ENCODE data around the gene SNX21.
A peak's percentile ranks its signal among the peaks of the same experiment; 100 is the strongest.

Gene SNX21

DNA sequence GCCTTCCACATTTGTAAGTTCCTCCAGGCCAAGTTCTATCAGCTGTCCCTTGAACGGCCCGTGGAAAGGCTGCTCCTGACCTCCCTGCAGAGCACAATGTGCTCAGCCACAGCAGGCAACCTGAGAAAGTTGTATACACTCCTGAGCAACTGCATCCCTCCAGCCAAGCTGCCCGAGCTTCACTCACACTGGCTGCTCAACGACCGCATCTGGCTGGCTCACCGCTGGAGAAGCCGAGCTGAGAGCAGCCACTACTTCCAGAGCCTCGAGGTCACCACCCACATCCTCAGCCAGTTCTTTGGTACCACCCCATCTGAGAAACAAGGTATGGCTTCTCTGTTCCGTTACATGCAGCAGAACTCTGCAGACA is 49.5 kb downstream of the SNX21 start:
- no peak for DNase-seq

DNA sequence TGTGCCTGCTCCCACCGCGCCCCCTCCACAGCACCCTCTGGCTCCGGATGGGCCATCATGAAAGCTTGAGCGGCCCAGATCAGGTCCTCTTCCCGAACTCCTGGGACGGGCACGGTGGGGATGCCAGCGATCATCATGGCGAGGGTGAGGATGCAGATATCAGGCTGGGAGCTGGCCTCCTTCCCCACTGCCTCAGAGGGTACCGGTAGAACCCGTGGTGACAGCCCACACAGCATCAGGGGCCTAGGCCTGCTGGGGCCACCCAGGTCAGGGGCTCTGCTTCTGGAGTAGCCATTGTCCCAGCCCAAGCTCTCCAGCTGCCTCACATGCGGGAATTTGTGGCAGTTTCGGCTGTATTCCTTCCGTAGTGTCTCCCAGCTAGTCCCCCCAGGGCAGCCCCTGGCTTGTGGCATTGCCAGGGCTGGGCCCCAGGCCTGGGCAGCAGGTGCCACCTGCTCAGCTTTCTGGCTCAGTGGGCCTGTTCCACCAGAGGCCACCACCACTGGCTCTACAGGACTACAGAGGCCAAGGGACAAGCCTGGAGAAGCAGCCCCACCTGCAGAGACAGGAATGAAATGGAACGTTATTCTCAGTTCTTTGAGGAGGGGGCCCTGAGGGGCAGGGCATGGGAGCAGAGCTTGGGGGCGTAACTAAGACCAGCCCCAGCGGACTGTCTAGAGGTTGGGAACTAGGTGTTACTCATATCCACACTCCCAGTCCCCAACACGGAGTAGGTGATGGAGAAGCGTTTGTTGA is 53.2 kb downstream of the SNX21 start:
- DNase-seq, result no peak

DNA sequence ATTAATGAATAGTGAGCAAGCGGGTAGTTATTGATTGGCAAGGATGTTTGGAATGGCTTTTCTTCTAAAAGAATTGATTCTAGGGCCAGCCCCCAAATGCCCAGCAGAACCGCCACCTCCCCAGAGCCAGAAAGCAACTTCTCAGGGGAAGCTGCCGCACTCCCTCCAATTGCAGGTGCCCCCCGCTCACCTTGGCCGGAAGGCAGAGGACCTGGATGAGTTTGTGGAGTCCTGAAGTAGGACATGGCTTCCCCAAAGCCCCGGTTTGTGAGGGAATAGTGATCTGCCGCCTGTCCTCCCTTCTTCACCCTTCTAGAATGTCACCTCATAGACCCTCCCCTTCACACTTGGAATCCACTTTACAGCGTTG is 53.7 kb downstream of the SNX21 start, which contains the start of gene SPATA25:
Gene SPATA25, minus strand, starts transcription at position 277 of the 370 bp plus-strand sequence. Its CDS starts 32 bp downstream, at position 245.
- no peak for DNase-seq

DNA sequence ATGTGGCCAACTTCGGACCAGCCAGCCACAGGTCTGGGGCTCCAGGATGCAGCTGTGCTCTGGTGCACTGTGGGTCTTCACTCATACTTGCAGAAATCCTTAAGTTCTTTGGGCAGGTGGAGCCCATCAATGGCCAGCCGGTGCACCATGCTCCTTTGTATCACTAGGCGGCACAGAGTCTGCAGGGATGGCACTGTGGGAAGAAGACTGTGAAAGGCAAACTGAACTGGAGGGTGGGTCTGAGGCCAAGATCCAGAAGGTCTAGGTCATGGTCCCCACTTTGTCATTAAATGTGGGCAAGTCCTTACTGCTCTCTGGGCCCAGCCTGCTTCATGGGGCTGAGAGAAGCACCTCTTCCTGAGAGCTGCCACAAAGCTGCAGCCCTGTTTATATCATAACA is 55.1 kb downstream of the SNX21 start:
- no peak for DNase-seq

DNA sequence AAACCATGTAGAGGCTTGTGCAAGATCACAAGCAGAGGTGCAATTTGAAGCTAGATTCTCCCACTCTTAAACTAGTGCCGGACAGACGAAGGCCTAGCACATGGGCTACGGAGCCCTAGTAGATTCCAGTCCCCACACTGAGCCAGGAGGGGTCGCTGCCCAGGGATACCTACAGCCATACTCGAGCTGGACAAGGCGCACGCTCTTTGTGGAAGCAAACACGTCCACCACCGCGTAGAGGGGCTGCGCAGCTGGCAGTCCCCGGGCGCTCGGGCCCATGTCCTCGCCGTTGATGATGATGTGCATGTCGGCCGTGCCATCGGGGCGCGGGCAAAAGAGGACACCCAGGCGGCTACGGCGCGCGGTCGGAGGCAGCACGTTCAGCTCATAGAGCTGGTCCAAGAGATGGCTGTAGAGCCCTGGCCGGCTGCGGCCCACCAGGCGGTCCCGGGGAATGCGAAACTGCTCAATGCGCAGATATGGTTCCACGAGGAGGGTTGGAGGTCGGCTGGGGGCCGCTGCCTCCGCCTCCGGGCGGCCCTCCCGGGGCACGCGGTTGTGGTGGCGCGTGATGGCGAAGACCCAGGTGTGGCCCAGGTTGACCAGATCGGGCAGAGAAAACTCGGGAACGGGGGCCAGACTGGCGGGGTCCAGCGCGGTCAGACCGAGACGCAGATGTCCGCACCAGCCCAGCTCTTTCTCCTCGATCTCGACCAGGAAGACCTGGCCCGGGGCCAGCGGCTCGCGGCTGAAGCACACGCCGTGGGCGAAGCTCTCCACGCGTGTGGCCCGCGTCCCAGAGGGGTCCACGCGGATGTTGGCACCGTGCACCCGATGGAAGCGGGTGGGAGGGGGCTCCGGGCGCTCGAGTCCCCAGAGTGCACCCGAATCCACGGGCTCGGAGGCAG is 56.7 kb downstream of the SNX21 start:
- peak; percentile 47 for DNase-seq

DNA sequence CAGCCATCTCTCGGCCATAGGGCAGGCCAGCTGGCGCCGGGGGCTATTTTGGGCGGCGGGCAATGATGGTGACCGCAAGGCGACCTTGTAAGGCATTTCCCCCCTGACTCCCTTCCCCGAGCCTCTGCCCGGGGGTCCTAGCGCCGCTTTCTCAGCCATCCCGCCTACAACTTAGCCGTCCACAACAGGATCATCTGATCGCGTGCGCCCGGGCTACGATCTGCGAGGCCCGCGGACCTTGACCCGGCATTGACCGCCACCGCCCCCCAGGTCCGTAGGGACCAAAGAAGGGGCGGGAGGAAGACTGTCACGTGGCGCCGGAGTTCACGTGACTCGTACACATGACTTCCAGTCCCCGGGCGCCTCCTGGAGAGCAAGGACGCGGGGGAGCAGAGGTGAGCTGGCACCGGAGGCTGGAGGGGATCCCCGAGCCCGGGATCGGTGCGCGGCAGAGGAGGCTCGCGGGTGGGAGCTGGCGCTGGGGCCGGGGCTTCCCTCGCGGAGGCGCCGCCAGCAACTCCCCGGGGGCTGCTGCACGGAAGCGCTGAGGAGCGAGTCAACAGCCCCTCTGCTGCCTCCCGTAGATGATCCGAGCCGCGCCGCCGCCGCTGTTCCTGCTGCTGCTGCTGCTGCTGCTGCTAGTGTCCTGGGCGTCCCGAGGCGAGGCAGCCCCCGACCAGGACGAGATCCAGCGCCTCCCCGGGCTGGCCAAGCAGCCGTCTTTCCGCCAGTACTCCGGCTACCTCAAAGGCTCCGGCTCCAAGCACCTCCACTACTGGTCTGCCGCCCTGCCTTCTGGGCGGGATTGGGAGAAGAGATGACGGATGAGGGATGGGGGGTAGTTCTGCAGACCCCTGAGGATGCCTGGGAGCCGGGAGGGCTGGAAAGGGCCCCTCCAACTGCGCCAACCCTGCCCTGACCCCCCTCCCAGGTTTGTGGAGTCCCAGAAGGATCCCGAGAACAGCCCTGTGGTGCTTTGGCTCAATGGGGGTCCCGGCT is 57.7 kb downstream of the SNX21 start, which contains the start of the genes CTSA and NEURL2:
Gene CTSA, plus strand, starts transcription at position 351 of the 999 bp plus-strand sequence. Its CDS starts 234 bp downstream, at position 585.
Gene NEURL2, minus strand, starts transcription at position 224 of the 999 bp plus-strand sequence. Its CDS starts 217 bp downstream, at position 7.
- DNase-seq, result peak; percentile 88

DNA sequence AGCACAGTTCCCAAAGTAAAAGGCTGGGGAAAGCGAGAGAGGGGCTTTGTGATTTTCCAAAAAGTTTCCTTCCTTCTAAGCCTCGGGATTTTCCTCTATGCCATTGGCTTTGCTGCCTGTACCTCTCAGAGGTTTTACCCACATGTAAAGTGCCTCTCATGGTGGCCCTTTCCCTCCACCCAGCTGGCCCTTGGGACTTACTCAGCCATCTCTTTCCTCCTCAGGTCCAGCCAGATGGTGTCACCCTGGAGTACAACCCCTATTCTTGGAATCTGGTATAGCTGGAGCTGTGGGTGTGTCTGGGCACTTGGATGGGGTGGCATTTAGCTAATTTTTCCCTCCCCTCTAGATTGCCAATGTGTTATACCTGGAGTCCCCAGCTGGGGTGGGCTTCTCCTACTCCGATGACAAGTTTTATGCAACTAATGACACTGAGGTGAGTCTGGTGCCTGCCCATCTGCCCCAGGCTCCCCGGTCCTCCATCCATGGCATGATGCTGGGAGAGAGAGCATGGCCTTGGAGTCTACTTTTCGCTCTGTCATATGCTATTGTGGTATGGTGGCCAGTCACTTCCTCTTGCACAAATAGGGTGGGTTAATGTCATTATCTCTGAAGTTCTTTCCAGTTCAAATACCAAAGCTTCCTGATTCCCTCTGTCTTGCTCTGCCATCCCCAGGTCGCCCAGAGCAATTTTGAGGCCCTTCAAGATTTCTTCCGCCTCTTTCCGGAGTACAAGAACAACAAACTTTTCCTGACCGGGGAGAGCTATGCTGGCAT is 58.6 kb downstream of the SNX21 start:
- DNase-seq, result no peak

Measured in activated CD4-positive, CD25-positive, alpha-beta regulatory T cell treated with anti-CD3 and anti-CD28 coated beads, Interleukin-2, amount 50 U/mL, for 72 hours (primary cell).